H9 (cell line): Measurements from ENCODE around the gene MTA1. TPM values are rescaled to one million over a fixed set of nuclear protein-coding genes. Genes with fewer than 3 reads are reported as not detected.
A peak's percentile ranks its signal among the peaks of the same experiment; 100 is the strongest.

Source experiments
- DNase-seq: peaks from one replicate; pipeline ENCODE4 v3.0.0-alpha.2; 2017
- H2AFZ ChIP-seq: one replicate; pipeline ENCODE4 v1.6.1; 2013; ENCODE audit warnings: mild to moderate bottlenecking, low read length, control low read depth, moderate library complexity
- H2AK5ac ChIP-seq: 2 replicates; pipeline ENCODE4 v1.6.1; 2013; ENCODE audit warnings: low read length, control low read depth, mixed read lengths; ENCODE audit not compliant: insufficient read length
- H2BK120ac ChIP-seq: one replicate; pipeline ENCODE4 v1.6.1; 2013; ENCODE audit warnings: low read depth, mild to moderate bottlenecking, low read length, control low read depth, inconsistent platforms; ENCODE audit not compliant: poor library complexity, severe bottlenecking
- H2BK12ac ChIP-seq: 2 replicates; pipeline ENCODE4 v1.6.1; 2013; ENCODE audit warnings: low read length, control low read depth, mixed read lengths, low read depth; ENCODE audit not compliant: insufficient read length
- H2BK15ac ChIP-seq: 2 replicates; pipeline ENCODE4 v1.6.1; 2013; ENCODE audit warnings: low read depth, low read length, control low read depth
- H2BK20ac ChIP-seq: one replicate; pipeline ENCODE4 v1.6.1; 2013; ENCODE audit warnings: low read depth, mild to moderate bottlenecking, low read length, control low read depth, inconsistent platforms; ENCODE audit not compliant: poor library complexity, severe bottlenecking
- H2BK5ac ChIP-seq: 2 replicates; pipeline ENCODE4 v1.6.1; 2013; ENCODE audit warnings: low read length, control low read depth, mixed read lengths; ENCODE audit not compliant: insufficient read length
- H3K14ac ChIP-seq: 2 replicates; pipeline ENCODE4 v1.6.1; 2013; ENCODE audit warnings: low read length, control low read depth; ENCODE audit not compliant: insufficient read depth
- H3K18ac ChIP-seq: 2 replicates; pipeline ENCODE4 v1.6.1; 2013; ENCODE audit warnings: low read depth, mild to moderate bottlenecking, mixed read lengths, low read length, control low read depth; ENCODE audit not compliant: insufficient read length
- H3K23ac ChIP-seq: 2 replicates; pipeline ENCODE4 v1.6.1; 2013; ENCODE audit warnings: low read length, control low read depth, mixed read lengths, low read depth; ENCODE audit not compliant: insufficient read length
- H3K23me2 ChIP-seq: 2 replicates; pipeline ENCODE4 v1.6.1; 2013; ENCODE audit warnings: low read depth, mild to moderate bottlenecking, mixed read lengths, low read length, control low read depth; ENCODE audit not compliant: insufficient read length, poor library complexity, severe bottlenecking
- H3K27ac ChIP-seq: 2 replicates; pipeline ENCODE4 v1.5.1; 2013; ENCODE audit warnings: low read length, control low read depth, mixed read lengths, low read depth; ENCODE audit not compliant: insufficient read length
- H3K27me3 ChIP-seq: 2 replicates; pipeline ENCODE4 v1.6.1; 2013; ENCODE audit warnings: low read length, control low read depth, inconsistent platforms; ENCODE audit not compliant: insufficient read depth
- H3K4ac ChIP-seq: 2 replicates; pipeline ENCODE4 v1.6.1; 2013; ENCODE audit warnings: low read depth, mild to moderate bottlenecking, control low read depth, inconsistent platforms, low read length, moderate library complexity
- H3K4me1 ChIP-seq: 2 replicates; pipeline ENCODE4 v1.6.1; 2013; ENCODE audit warnings: low read length, control low read depth, inconsistent platforms; ENCODE audit not compliant: insufficient read depth
- H3K4me2 ChIP-seq: 2 replicates; pipeline ENCODE4 v1.6.1; 2013; ENCODE audit warnings: low read length, control low read depth, mixed read lengths; ENCODE audit not compliant: insufficient read length, insufficient read depth
- H3K56ac ChIP-seq: 2 replicates; pipeline ENCODE4 v1.6.1; 2013; ENCODE audit warnings: low read depth, mild to moderate bottlenecking, mixed read lengths, low read length, control low read depth; ENCODE audit not compliant: insufficient read length
- H3K79me1 ChIP-seq: 2 replicates; pipeline ENCODE4 v1.6.1; 2013; ENCODE audit warnings: low read depth, mild to moderate bottlenecking, moderate library complexity, low read length, control low read depth, inconsistent platforms; ENCODE audit not compliant: insufficient read depth, poor library complexity, severe bottlenecking
- H3K79me2 ChIP-seq: 2 replicates; pipeline ENCODE4 v1.6.1; 2013; ENCODE audit warnings: low read length, control low read depth, inconsistent platforms; ENCODE audit not compliant: insufficient read depth
- H3K9ac ChIP-seq: 2 replicates; pipeline ENCODE4 v1.6.1; 2013; ENCODE audit warnings: low read length, control low read depth, mixed read lengths; ENCODE audit not compliant: insufficient read length; ENCODE audit errors: extremely low read depth
- H3K9me3 ChIP-seq: one replicate; pipeline ENCODE4 v1.6.1; 2013; ENCODE audit warnings: low read depth, low read length, inconsistent platforms; ENCODE audit not compliant: control insufficient read depth
- H3T11ph ChIP-seq: one replicate; pipeline ENCODE4 v1.6.1; 2013; ENCODE audit warnings: mild to moderate bottlenecking, low read length, control low read depth, inconsistent platforms
- H4K20me1 ChIP-seq: one replicate; pipeline ENCODE4 v1.6.1; 2013; ENCODE audit not compliant: control insufficient read depth, insufficient read length, insufficient read depth
- H4K5ac ChIP-seq: 2 replicates; pipeline ENCODE4 v1.6.1; 2013; ENCODE audit warnings: low read depth, mild to moderate bottlenecking, mixed read lengths, low read length, control low read depth; ENCODE audit not compliant: insufficient read length
- H4K8ac ChIP-seq: replicated peaks from 2 replicates; pipeline ENCODE4 v1.6.1; 2013; ENCODE audit warnings: low read length, control low read depth, mixed read lengths, low read depth; ENCODE audit not compliant: insufficient read length
- H4K91ac ChIP-seq: 2 replicates; pipeline ENCODE4 v1.6.1; 2013; ENCODE audit warnings: low read depth, mild to moderate bottlenecking, moderate library complexity, mixed read lengths, low read length, control low read depth; ENCODE audit not compliant: insufficient read length
- H3K27ac Mint-ChIP-seq, 3 experiments: 2 replicates in 2 of 3; 3 replicates in 1 of 3; pipeline ENCODE4 v1.8.0; 2020 to 2021; ENCODE audit warnings: mixed read lengths in 3 of 3, mild to moderate bottlenecking in 1 of 3, moderate library complexity in 1 of 3
- H3K27me3 Mint-ChIP-seq: 2 replicates; pipeline ENCODE4 v1.8.0; 2021; ENCODE audit warnings: low read depth, mild to moderate bottlenecking, moderate library complexity, mixed read lengths
- H3K36me3 Mint-ChIP-seq, 3 experiments: 2 replicates in 2 of 3; 3 replicates in 1 of 3; pipeline ENCODE4 v1.8.0; 2020 to 2021; ENCODE audit warnings: low read depth in 3 of 3, mixed read lengths in 3 of 3; ENCODE audit not compliant: insufficient read depth in 1 of 3
- H3K4me1 Mint-ChIP-seq, 2 experiments: 2 replicates each; pipeline ENCODE4 v1.8.0; 2020; ENCODE audit warnings: mixed read lengths in 2 of 2
- H3K4me3 Mint-ChIP-seq, 2 experiments: 2 replicates in 1 of 2; 3 replicates in 1 of 2; pipeline ENCODE4 v1.8.0; 2020 to 2021; ENCODE audit warnings: mild to moderate bottlenecking in 2 of 2, mixed read lengths in 2 of 2, moderate library complexity in 1 of 2
- H3K9me3 Mint-ChIP-seq, 2 experiments: 2 replicates in 1 of 2; 3 replicates in 1 of 2; pipeline ENCODE4 v1.8.0; 2020; ENCODE audit warnings: mild to moderate bottlenecking in 2 of 2, mixed read lengths in 2 of 2, moderate library complexity in 1 of 2
- WGBS: extraction: QIAGEN DNeasy Blood & Tissue Kit; methylation state at CpG from one replicate; pipeline ENCODE4 v1.1.7; 2013; ENCODE audit warnings: missing lambda C conversion rate, low lambda C conversion rate, mixed read lengths; ENCODE audit not compliant: insufficient read length; ENCODE audit errors: extremely low coverage; 5-methylcytosine and 5-hydroxymethylcytosine counted together
- total RNA-seq: library from RNA; stranded (reverse); gene quantifications from 2 replicates; pipeline ENCODE4 v1.2.1, GENCODE V29; 2021
- TF ChIP-seq, protein P1 (sequence below): fragments of 200-600 bp; sonication (generic); conservative IDR thresholded peaks from 3 replicates; pipeline ENCODE4 v1.8.0; 2021; ENCODE audit warnings: antibody characterized with exemption, mild to moderate bottlenecking

MTA1 gene
- total RNA-seq, 1 experiment from 2014 or later, result 230 TPM

DNA sequence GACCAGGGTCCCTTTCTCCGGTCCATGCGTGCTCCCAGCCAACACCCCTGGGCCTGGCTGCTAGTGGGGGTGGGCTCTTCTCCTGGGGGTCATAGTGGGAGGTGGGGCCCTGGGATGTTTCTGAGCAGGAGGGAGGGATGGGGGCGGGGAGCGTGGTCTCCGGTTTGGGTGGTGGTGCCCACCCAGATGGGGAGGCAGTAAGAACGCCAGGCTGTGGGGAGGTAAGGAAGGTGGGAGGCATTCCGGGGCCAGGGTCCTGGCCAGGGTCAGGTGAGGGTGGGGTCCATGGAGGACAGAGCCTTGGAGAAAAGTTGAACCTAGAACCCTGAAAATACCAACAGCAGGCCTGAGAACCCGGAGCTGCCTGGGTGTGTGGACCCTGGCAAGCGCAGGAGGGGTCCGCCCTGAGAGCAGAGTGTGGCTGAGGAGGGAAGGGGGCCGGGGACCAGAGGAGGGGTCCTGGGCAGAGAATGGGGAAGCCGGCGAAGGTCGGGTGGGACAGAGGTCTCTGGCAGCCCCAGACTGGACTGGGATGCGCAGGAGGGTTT lies 60.6 kb downstream of the MTA1 start:
- Mint-ChIP-seq H3K9me3 (peaks cover 0 to 3% of the 10 kb centered on the region in 2 experiments; a peak in 1 of 5 replicates), H3K27me3 (peaks cover 86% of the 10 kb centered on the region), H3K4me3 (peak overlapping the region in 1 of 2 experiments; percentile 74; a peak in 2 of 5 replicates), H3K36me3 (no peaks in the 10 kb centered on the region), H3K4me1 (peaks cover 11 to 35% of the 10 kb centered on the region in 2 experiments), H3K27ac (no peak overlapping the region)
- no peak overlapping the region for H3K56ac ChIP-seq
- no peak overlapping the region for H3K14ac ChIP-seq
- H3K27me3 ChIP-seq, result peaks cover 35% of the 10 kb centered on the region
- no peak overlapping the region for H2BK15ac ChIP-seq
- H3K18ac ChIP-seq, result no peak overlapping the region
- H2AFZ ChIP-seq, result no peak overlapping the region
- H3T11ph ChIP-seq, result no peak overlapping the region
- no peak overlapping the region for H4K5ac ChIP-seq
- H2BK5ac ChIP-seq, result no peak overlapping the region
- H3K79me1 ChIP-seq, result no peaks in the 10 kb centered on the region
- H2BK20ac ChIP-seq, result no peak overlapping the region
- no CpG with 5 or more reads among the region's 15 CpGs for WGBS
- no peaks in the 10 kb centered on the region for H4K20me1 ChIP-seq
- TF ChIP-seq, protein P1, sequence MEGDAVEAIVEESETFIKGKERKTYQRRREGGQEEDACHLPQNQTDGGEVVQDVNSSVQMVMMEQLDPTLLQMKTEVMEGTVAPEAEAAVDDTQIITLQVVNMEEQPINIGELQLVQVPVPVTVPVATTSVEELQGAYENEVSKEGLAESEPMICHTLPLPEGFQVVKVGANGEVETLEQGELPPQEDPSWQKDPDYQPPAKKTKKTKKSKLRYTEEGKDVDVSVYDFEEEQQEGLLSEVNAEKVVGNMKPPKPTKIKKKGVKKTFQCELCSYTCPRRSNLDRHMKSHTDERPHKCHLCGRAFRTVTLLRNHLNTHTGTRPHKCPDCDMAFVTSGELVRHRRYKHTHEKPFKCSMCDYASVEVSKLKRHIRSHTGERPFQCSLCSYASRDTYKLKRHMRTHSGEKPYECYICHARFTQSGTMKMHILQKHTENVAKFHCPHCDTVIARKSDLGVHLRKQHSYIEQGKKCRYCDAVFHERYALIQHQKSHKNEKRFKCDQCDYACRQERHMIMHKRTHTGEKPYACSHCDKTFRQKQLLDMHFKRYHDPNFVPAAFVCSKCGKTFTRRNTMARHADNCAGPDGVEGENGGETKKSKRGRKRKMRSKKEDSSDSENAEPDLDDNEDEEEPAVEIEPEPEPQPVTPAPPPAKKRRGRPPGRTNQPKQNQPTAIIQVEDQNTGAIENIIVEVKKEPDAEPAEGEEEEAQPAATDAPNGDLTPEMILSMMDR, result no peak
- H3K23me2 ChIP-seq, result peaks cover 11% of the 10 kb centered on the region
- no peak overlapping the region for H3K9ac ChIP-seq
- H3K79me2 ChIP-seq, result no peaks in the 10 kb centered on the region
- no peak overlapping the region for H4K91ac ChIP-seq
- no peak for DNase-seq
- H3K4me2 ChIP-seq, result no peak overlapping the region
- H2BK12ac ChIP-seq, result no peak overlapping the region
- H3K27ac ChIP-seq, result no peak overlapping the region
- no peaks in the 10 kb centered on the region for H3K9me3 ChIP-seq
- H3K4ac ChIP-seq, result no peak overlapping the region
- H4K8ac ChIP-seq, result no peak overlapping the region
- H2AK5ac ChIP-seq, result no peak overlapping the region
- H2BK120ac ChIP-seq, result no peak overlapping the region
- no peak overlapping the region for H3K23ac ChIP-seq
- H3K4me1 ChIP-seq, result no peaks in the 10 kb centered on the region; the same call in 1 of the 2 replicates
